Lower lobe of right lung (tissue), 2 donors: Measurements from ENCODE around the gene WNT9B. TPM values are rescaled to one million over a fixed set of nuclear protein-coding genes. Genes with fewer than 3 reads are reported as not detected.
"Not testable (repeated sequence)": the region's sequence is repeated elsewhere in the genome, so short reads cannot be mapped to it uniquely, and the experiment has no call there.

Experiments
- ATAC-seq, 2 donors: fragments of 200-7000 bp; cut with Tn5 transposase; one replicate each; pipeline ENCODE4 v1.9.1; 2020 to 2022; ENCODE audit warnings: mild to moderate bottlenecking in 2 of 2, moderate library complexity in 2 of 2
- DNase-seq: peaks from one replicate; pipeline ENCODE4 v3.0.0-alpha.2; 2020
- H3K27ac ChIP-seq: fragments of 200-600 bp; one replicate; pipeline ENCODE4 v1.8.0; 2022
- H3K27me3 ChIP-seq: fragments of 200-600 bp; one replicate; pipeline ENCODE4 v1.8.0; 2022; ENCODE audit warnings: low read depth
- H3K36me3 ChIP-seq: fragments of 200-600 bp; one replicate; pipeline ENCODE4 v1.8.0; 2022; ENCODE audit warnings: mild to moderate bottlenecking
- H3K4me1 ChIP-seq: fragments of 200-600 bp; one replicate; pipeline ENCODE4 v1.8.0; 2022
- H3K4me3 ChIP-seq: fragments of 200-600 bp; one replicate; pipeline ENCODE4 v1.8.0; 2022; ENCODE audit warnings: mild to moderate bottlenecking
- H3K9me3 ChIP-seq: fragments of 200-600 bp; one replicate; pipeline ENCODE4 v1.8.0; 2022
- CTCF ChIP-seq: fragments of 200-600 bp; IDR thresholded peaks from one replicate; pipeline ENCODE4 v1.8.0; 2022; ENCODE audit warnings: antibody characterized with exemption, mild to moderate bottlenecking
- intact Hi-C: fragments of 100-400 bp; cut with DNase I; formaldehyde crosslinking; loops from one replicate; pipeline ENCODE4 v1.11.0; 2022
- total RNA-seq: library from RNA; stranded (reverse); fragmentation: NEBNext Ultra II Directional; extraction: Animal tissue kit (Norgen Biotek cat#: 25700); gene quantifications from one replicate; pipeline ENCODE4 v1.2.1, GENCODE V29; 2021
- donor health status: DM: no; HTN: yes; CAD: no; lungs with severe emphysema.

Gene WNT9B
- total RNA-seq, 1 donor from 2014 or later = 0.80 TPM

GRCh38 chr17:46837521-46837920 is 13.9 kb upstream of the WNT9B start:
- no peak overlapping the region for H3K27ac ChIP-seq
- peaks cover 4% of the 10 kb centered on the region for H3K4me1 ChIP-seq
- peaks cover under 1% of the 10 kb centered on the region for H3K9me3 ChIP-seq
- no peak overlapping the region for H3K4me3 ChIP-seq
- ATAC-seq (no peak), DNase-seq (peak; percentile 22)
- H3K27me3 ChIP-seq = peaks cover 26% of the 10 kb centered on the region
- TF ChIP-seq CTCF = no peak
- H3K36me3 ChIP-seq = no peaks in the 10 kb centered on the region
- intact Hi-C loops = no loop called here

- intact Hi-C loops = no loop called here
- Histone ChIP-seq H3K27me3 (peaks cover 30% of the 10 kb centered on the region), H3K4me3 (no peak overlapping the region), H3K4me1 (peaks cover 4% of the 10 kb centered on the region), H3K9me3 (peaks cover 14% of the 10 kb centered on the region), H3K27ac (no peak overlapping the region), H3K36me3 (no peaks in the 10 kb centered on the region)
- DNase-seq (no peak), ATAC-seq (no peak)
- TF ChIP-seq CTCF = no peak
Observed at GRCh38 chr17:46839211-46839610, 12.2 kb upstream of the WNT9B start.

DNA sequence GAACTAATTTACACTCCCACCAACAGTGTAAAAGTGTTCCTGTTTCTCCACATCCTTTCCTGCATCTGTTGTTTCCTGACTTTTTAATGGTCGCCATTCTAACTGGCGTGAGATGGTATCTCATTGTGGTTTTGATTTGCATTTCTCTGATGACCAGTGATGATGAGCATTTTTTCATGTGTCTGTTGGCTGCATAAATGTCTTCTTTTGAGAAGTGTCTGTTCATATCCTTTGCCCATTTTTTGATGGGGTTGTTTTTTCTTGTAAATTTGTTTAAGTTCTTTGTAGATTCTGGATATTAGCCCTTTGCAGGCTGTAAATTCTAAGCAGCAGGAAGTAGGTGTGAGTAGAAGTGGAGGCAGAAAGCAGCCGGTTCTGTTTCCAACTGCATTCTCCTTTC is 10.8 kb upstream of the WNT9B start:
- intact Hi-C loops, ATAC-seq, H3K4me1 ChIP-seq: not testable (repeated sequence)

DNA sequence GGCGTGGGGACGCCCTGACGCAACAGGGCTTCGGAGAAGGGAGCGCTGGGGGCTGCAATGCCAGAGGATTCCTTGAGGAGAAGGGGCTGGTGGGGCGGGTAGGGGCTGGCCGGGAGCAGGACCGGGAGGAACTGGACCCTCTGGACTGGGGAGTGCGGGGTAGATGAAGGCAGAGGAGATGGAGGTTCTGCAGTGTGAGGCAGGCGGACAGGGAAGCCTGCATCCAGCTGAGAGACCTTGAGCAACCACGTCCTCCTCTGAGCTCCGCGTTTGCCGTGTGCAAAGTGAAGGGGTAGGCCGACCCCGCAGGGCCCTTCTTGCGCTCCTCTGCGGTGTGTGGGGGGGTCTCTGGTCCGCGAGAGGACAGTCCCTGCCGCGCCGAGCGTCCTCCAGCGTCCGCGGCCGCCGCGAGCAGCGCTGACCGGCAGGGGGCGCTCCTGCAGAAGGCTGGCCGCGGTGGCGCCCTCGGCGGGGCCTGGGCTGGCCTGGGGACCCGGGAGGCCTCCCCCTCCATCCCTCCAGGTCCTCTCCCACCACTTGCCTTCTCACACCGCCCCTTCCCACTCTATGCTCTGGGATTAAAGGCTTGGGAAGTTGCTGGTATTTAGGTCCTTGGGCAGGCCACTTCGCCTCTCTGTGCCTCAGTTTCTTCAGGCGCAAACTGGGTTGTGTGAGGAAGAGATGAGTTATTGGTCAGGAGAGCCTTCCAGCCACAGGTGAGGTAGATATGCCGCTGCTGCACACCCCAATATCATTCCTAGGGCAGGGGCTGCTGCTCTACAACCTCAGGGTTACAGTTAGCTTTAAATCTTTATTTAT is 9.6 kb upstream of the WNT9B start:
- peak in 1 of 2 donors; percentile 78 for ATAC-seq
- peaks cover 35% of the 10 kb centered on the region for H3K27me3 ChIP-seq
- H3K4me3 ChIP-seq = no peak overlapping the region
- peaks cover 14% of the 10 kb centered on the region for H3K9me3 ChIP-seq
- peak; percentile 72 for TF ChIP-seq CTCF
- no peaks in the 10 kb centered on the region for H3K36me3 ChIP-seq
- intact Hi-C loops = no loop called here
- H3K27ac ChIP-seq = no peak overlapping the region
- H3K4me1 ChIP-seq = peaks cover 4% of the 10 kb centered on the region
- peak; percentile 44 for DNase-seq

More for the DNA sequence above, 10.8 kb upstream of the WNT9B start:
- not testable (repeated sequence) for DNase-seq, H3K27ac ChIP-seq, H3K36me3 ChIP-seq, H3K4me3 ChIP-seq
- peaks cover 31% of the 10 kb centered on the region for H3K27me3 ChIP-seq
- H3K9me3 ChIP-seq = peaks cover 14% of the 10 kb centered on the region

- Histone ChIP-seq H3K9me3 (peaks cover 14% of the 10 kb centered on the region), H3K27ac (no peak overlapping the region), H3K4me1 (peaks cover 4% of the 10 kb centered on the region), H3K36me3 (no peaks in the 10 kb centered on the region), H3K27me3 (peaks cover 32% of the 10 kb centered on the region), H3K4me3 (no peak overlapping the region)
- DNase-seq (peak; percentile 4), ATAC-seq (no peak)
- peak; percentile 42 for TF ChIP-seq CTCF
- intact Hi-C loops = no loop called here
Observed at GRCh38 chr17:46842835-46843234, 8.5 kb upstream of the WNT9B start.
